Hepatocyte (in vitro differentiated cells): ENCODE data around the gene FAH. TPM values are rescaled to one million over a fixed set of nuclear protein-coding genes. Genes with fewer than 3 reads are reported as not detected.

ENCODE experiments used
- DNase-seq: peaks from one replicate; pipeline ENCODE4 v3.0.0-alpha.2; 2016; ENCODE audit warnings: low spot score
- H2AFZ ChIP-seq: fragments of 200-600 bp; sonication (generic); 2 replicates; pipeline ENCODE4 v1.6.0; 2016; ENCODE audit warnings: antibody characterized with exemption, mild to moderate bottlenecking
- H3K27ac ChIP-seq: fragments of 200-600 bp; sonication (generic); 2 replicates; pipeline ENCODE4 v1.5.1; 2016; ENCODE audit warnings: mild to moderate bottlenecking
- H3K27me3 ChIP-seq: fragments of 200-600 bp; sonication (generic); 2 replicates; pipeline ENCODE4 v1.6.1; 2016
- H3K36me3 ChIP-seq: fragments of 200-600 bp; sonication (generic); replicated peaks from 2 replicates; pipeline ENCODE4 v1.5.1; 2016; ENCODE audit warnings: low read depth; ENCODE audit not compliant: insufficient read depth
- H3K4me1 ChIP-seq: fragments of 200-600 bp; sonication (generic); 2 replicates; pipeline ENCODE4 v1.5.1; 2016; ENCODE audit warnings: mild to moderate bottlenecking, moderate library complexity; ENCODE audit not compliant: insufficient read depth
- H3K4me2 ChIP-seq: fragments of 200-600 bp; sonication (generic); 2 replicates; pipeline ENCODE4 v1.6.0; 2016
- H3K4me3 ChIP-seq: fragments of 200-600 bp; sonication (generic); 2 replicates; pipeline ENCODE4 v1.5.1; 2016; ENCODE audit warnings: mild to moderate bottlenecking
- H3K79me2 ChIP-seq: fragments of 200-600 bp; sonication (generic); 2 replicates; pipeline ENCODE4 v1.6.0; 2017; ENCODE audit warnings: mild to moderate bottlenecking
- H3K9me2 ChIP-seq: fragments of 200-600 bp; sonication (generic); replicated peaks from 2 replicates; pipeline ENCODE4 v1.6.0; 2017; ENCODE audit warnings: mild to moderate bottlenecking; ENCODE audit not compliant: insufficient read depth
- H3K9me3 ChIP-seq: fragments of 200-600 bp; sonication (generic); 2 replicates; pipeline ENCODE4 v1.5.1; 2016; ENCODE audit warnings: low read depth, mild to moderate bottlenecking
- H4K20me1 ChIP-seq: fragments of 200-600 bp; sonication (generic); 2 replicates; pipeline ENCODE4 v1.6.0; 2016; ENCODE audit warnings: mild to moderate bottlenecking; ENCODE audit not compliant: insufficient read depth, poor library complexity, severe bottlenecking
- CTCF ChIP-seq: fragments of 200-600 bp; sonication (generic); IDR thresholded peaks from 2 replicates; pipeline ENCODE4 v1.5.1; 2016; ENCODE audit warnings: antibody characterized with exemption, mild to moderate bottlenecking; ENCODE audit not compliant: poor library complexity
- EZH2 ChIP-seq: fragments of 200-600 bp; sonication (generic); IDR thresholded peaks from 2 replicates; pipeline ENCODE4 v1.6.1; 2016; ENCODE audit warnings: antibody characterized with exemption, mild to moderate bottlenecking, borderline replicate concordance
- EZH2phosphoT487 ChIP-seq: fragments of 200-600 bp; sonication (generic); IDR thresholded peaks from one replicate; pipeline ENCODE4 v1.6.1; 2018; ENCODE audit warnings: antibody characterized with exemption, mild to moderate bottlenecking, low read depth, moderate library complexity; ENCODE audit not compliant: unreplicated experiment, severe bottlenecking
- WGBS: methylation state at CpG from one replicate; pipeline ENCODE4 v1.1.6; 2016; ENCODE audit warnings: low lambda C conversion rate; ENCODE audit errors: missing lambda C conversion rate; 5-methylcytosine and 5-hydroxymethylcytosine counted together
- polyA plus RNA-seq: library from polyadenylated mRNA; unstranded; fragments of >200 nt; fragmentation: Nextera tagmentation; extraction: Ambion mirVana; gene quantifications from 2 replicates; pipeline ENCODE4 v1.2.1, GENCODE V29; 2016
- total RNA-seq: library from RNA; depleted of rRNA; stranded (reverse); fragments of >200 nt; gene quantifications from 2 replicates; pipeline ENCODE4 v1.2.3, GENCODE V29; 2014

The FAH gene
- total and polyA plus RNA-seq, 2 experiments from 2014 or later: 58.0 to 90.5 TPM

- peaks cover 12% of the 10 kb centered on the region for H3K79me2 ChIP-seq
- H3K27me3 ChIP-seq: no peaks in the 10 kb centered on the region
- H3K4me1 ChIP-seq: peaks cover 15% of the 10 kb centered on the region
- H3K9me2 ChIP-seq: no peaks in the 10 kb centered on the region
- peak overlapping the region; percentile 22 for H3K4me3 ChIP-seq
- no peak overlapping the region for H3K27ac ChIP-seq
- H3K36me3 ChIP-seq: no peaks in the 10 kb centered on the region
- WGBS: 77% methylated on average over 3 of the region's 3 CpGs
- H3K4me2 ChIP-seq: peak overlapping the region; percentile 84
- no peak for DNase-seq
- peak overlapping the region; percentile 29 for H2AFZ ChIP-seq
- H4K20me1 ChIP-seq: no peaks in the 10 kb centered on the region
- no peaks in the 10 kb centered on the region for H3K9me3 ChIP-seq
- TF ChIP-seq EZH2phosphoT487: no peak
Observed at GRCh38 chr15:80151576-80151975, 1.2 kb upstream of the FAH start.

- Histone ChIP-seq H3K4me1 (peaks cover 15% of the 10 kb centered on the region), H2AFZ (peak overlapping the region; percentile 79), H3K27me3 (no peaks in the 10 kb centered on the region), H3K4me3 (peak overlapping the region; percentile 89), H3K27ac (peak overlapping the region; percentile 85), H3K9me2 (no peaks in the 10 kb centered on the region), H3K9me3 (no peaks in the 10 kb centered on the region), H3K79me2 (peaks cover 12% of the 10 kb centered on the region), H4K20me1 (no peaks in the 10 kb centered on the region), H3K4me2 (peak overlapping the region; percentile 84), H3K36me3 (no peaks in the 10 kb centered on the region)
- 1% methylated on average over 23 of the region's 41 CpGs for WGBS
- DNase-seq: peak; percentile 96
- TF ChIP-seq EZH2: no peak
- no peak for TF ChIP-seq CTCF
- TF ChIP-seq EZH2phosphoT487: no peak
Observed at GRCh38 chr15:80152180-80152895, 461 bp upstream of the FAH start.

- DNase-seq: no peak
- H3K27me3 ChIP-seq: no peaks in the 10 kb centered on the region
Observed at GRCh38 chr15:80153900-80154299, 1.1 kb downstream of the FAH start.

More at GRCh38 chr15:80153900-80154299, 1.1 kb downstream of the FAH start:
- Histone ChIP-seq H3K9me2 (no peaks in the 10 kb centered on the region), H3K4me3 (peak overlapping the region; percentile 89), H3K79me2 (peaks cover 12% of the 10 kb centered on the region), H3K4me2 (peak overlapping the region; percentile 84), H4K20me1 (no peaks in the 10 kb centered on the region), H3K36me3 (no peaks in the 10 kb centered on the region), H3K4me1 (peaks cover 15% of the 10 kb centered on the region), H3K27ac (peak overlapping the region; percentile 85), H2AFZ (no peak overlapping the region), H3K9me3 (no peaks in the 10 kb centered on the region)
- WGBS: 74% methylated on average over 4 of the region's 4 CpGs
- TF ChIP-seq CTCF (no peak), EZH2phosphoT487 (no peak), EZH2 (no peak)
